Measurements from ENCODE around the gene DDX23. TPM values are rescaled to one million over a fixed set of nuclear protein-coding genes. Genes with fewer than 3 reads are reported as not detected.

Gene DDX23
- polyA plus RNA-seq, 3 donors: 21.4 to 63.8 (median 28.4) TPM

GRCh38 chr12:48899651-48900050 is 47.7 kb upstream of the DDX23 start:
- Mint-ChIP-seq H3K9me3 (no peaks in the 10 kb centered on the region), H3K36me3 (no peaks in the 10 kb centered on the region), H3K4me3 (no peak overlapping the region), H3K4me1 (peaks cover 14% of the 10 kb centered on the region), H3K27me3 (ENCODE audit: low read depth in 3 of 3) (peaks cover 5 to 27% (median 9%) of the 10 kb centered on the region in 3 donors), H3K27ac (no peak overlapping the region)
- Histone ChIP-seq H3K4me1 (ENCODE audit: control insufficient read depth in 1 of 2, insufficient read depth in 2 of 2, low read length in 2 of 2) (peaks cover 11 to 13% of the 10 kb centered on the region in 2 donors), H3K4me3 (replicated peaks in 1 of 3; ENCODE audit: low read depth in 2 of 3, low read length in 3 of 3) (no peak overlapping the region), H3K9ac (ENCODE audit: insufficient read depth, low read length, poor library complexity, severe bottlenecking) (no peak overlapping the region), H3K27me3 (ENCODE audit: control insufficient read depth in 2 of 2, insufficient read depth in 2 of 2, low read length in 2 of 2) (peaks cover under 1 to 3% of the 10 kb centered on the region in 2 donors), H4K20me1 (ENCODE audit: insufficient read depth, low read length) (no peaks in the 10 kb centered on the region), H3K27ac (ENCODE audit: low read depth in 1 of 2, low read length in 2 of 2) (no peak overlapping the region), H3K79me2 (ENCODE audit: insufficient read depth, low read length) (no peaks in the 10 kb centered on the region), H3K36me3 (replicated peaks in 1 of 2; ENCODE audit: control insufficient read depth in 1 of 2, insufficient read depth in 2 of 2, low read length in 2 of 2) (no peaks in the 10 kb centered on the region), H2AFZ (ENCODE audit: insufficient read depth, low read depth, low read length, poor library complexity, severe bottlenecking) (no peak overlapping the region), H3K4me2 (replicated peaks; ENCODE audit: extremely low read depth, low read length, poor library complexity, severe bottlenecking) (no peak overlapping the region), H3K9me3 (replicated peaks in 1 of 2; ENCODE audit: control insufficient read depth in 1 of 2, insufficient read depth in 1 of 2, low read length in 2 of 2) (no peaks in the 10 kb centered on the region)
- WGBS (ENCODE audit: insufficient coverage): no CpG with 5 or more reads among the region's 2 CpGs
- intact Hi-C loops (cut with micrococcal nuclease): no loop called here
- DNase-seq: no peak
- TF ChIP-seq CTCF (IDR thresholded peaks at IDR 0.05): no peak

GRCh38 chr12:48894271-48894670 is 42.3 kb upstream of the DDX23 start:
- peaks cover 6% of the 10 kb centered on the region for H3K4me1 Mint-ChIP-seq
- peaks cover 0 to 2% of the 10 kb centered on the region in 2 donors for H3K36me3 Mint-ChIP-seq
- no peaks in the 10 kb centered on the region for H3K79me2 ChIP-seq (ENCODE audit: insufficient read depth, low read length)
- DNase-seq: no peak
- no peaks in the 10 kb centered on the region for H3K36me3 ChIP-seq (replicated peaks in 1 of 2; ENCODE audit: control insufficient read depth in 1 of 2, insufficient read depth in 2 of 2, low read length in 2 of 2)
- H3K9ac ChIP-seq (ENCODE audit: insufficient read depth, low read length, poor library complexity, severe bottlenecking): no peak overlapping the region
- no peak overlapping the region for H3K27ac Mint-ChIP-seq
- intact Hi-C loops (cut with micrococcal nuclease): no loop called here
- H4K20me1 ChIP-seq (ENCODE audit: insufficient read depth, low read length): no peaks in the 10 kb centered on the region
- peaks cover 6 to 7% of the 10 kb centered on the region in 2 donors for H3K4me1 ChIP-seq (ENCODE audit: control insufficient read depth in 1 of 2, insufficient read depth in 2 of 2, low read length in 2 of 2)
- no peak overlapping the region for H3K4me3 ChIP-seq (replicated peaks in 1 of 3; ENCODE audit: low read depth in 2 of 3, low read length in 3 of 3)
- WGBS (ENCODE audit: insufficient coverage): no CpG with 5 or more reads among the region's 1 CpG
- H3K9me3 Mint-ChIP-seq: no peaks in the 10 kb centered on the region
- H3K4me2 ChIP-seq (replicated peaks; ENCODE audit: extremely low read depth, low read length, poor library complexity, severe bottlenecking): no peak overlapping the region
- H3K4me3 Mint-ChIP-seq: no peak overlapping the region
- H3K9me3 ChIP-seq (replicated peaks in 1 of 2; ENCODE audit: control insufficient read depth in 1 of 2, insufficient read depth in 1 of 2, low read length in 2 of 2): no peaks in the 10 kb centered on the region
- peaks cover 7 to 20% of the 10 kb centered on the region in 2 donors for H3K27me3 ChIP-seq (ENCODE audit: control insufficient read depth in 2 of 2, insufficient read depth in 2 of 2, low read length in 2 of 2)
- no peak overlapping the region for H2AFZ ChIP-seq (ENCODE audit: insufficient read depth, low read depth, low read length, poor library complexity, severe bottlenecking)
- no peak overlapping the region for H3K27ac ChIP-seq (ENCODE audit: low read depth in 1 of 2, low read length in 2 of 2)
- no peak for TF ChIP-seq CTCF (IDR thresholded peaks at IDR 0.05)
- H3K27me3 Mint-ChIP-seq (ENCODE audit: low read depth in 3 of 3): peaks cover 25 to 51% (median 29%) of the 10 kb centered on the region in 3 donors
